AG04449 (cell line): ENCODE data around the gene CENPT.

Experiments
- CTCF ChIA-PET: fragments of 350-600 bp; formaldehyde crosslinking; extraction: SDS; loops from one replicate; lab custom pipeline; 2021; ENCODE audit warnings: antibody characterized with exemption; lab: Yijun Ruan, JAX
- POLR2A ChIA-PET: fragments of 400-600, 350-600 bp; formaldehyde crosslinking; extraction: SDS; loops from one replicate; lab custom pipeline; 2020; ENCODE audit warnings: antibody characterized with exemption, inconsistent platforms; lab: Yijun Ruan, JAX
- DNase-seq: peaks from one replicate; pipeline ENCODE4 v3.0.0-alpha.2; 2010; ENCODE audit warnings: low read depth, low spot score
- H3K4me3 ChIP-seq: 2 replicates; pipeline ENCODE4 v1.5.1; 2011; ENCODE audit warnings: low read depth, mild to moderate bottlenecking, control low read depth, low read length
- TF ChIP-seq, protein P1 (sequence below): IDR thresholded peaks from one replicate; pipeline ENCODE4 v1.5.1; 2011; ENCODE audit warnings: mild to moderate bottlenecking, moderate library complexity, low read length, control low read depth, inconsistent platforms; ENCODE audit not compliant: insufficient read depth; ENCODE audit errors: missing control alignments

CENPT gene

DNA sequence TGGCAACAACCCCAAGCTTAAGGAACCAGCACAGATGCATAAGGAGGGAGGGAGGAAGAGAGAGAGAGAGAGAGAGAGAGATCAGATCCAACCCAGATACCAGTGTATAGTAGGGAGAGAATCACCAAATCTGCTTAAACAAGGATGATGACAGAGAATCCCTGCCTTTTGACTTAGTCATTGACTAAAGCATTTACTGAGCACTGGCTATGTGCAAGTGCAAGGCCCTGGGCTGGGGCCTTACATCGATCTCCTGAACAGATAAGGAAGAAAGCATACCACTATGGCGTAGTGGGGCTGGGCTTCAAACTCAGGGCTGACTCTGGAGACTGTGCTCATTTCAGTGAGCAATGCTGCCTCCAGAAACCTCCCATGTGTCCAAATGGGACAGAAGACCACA lies 25.0 kb downstream of the CENPT start:
- no peak for DNase-seq
- POLR2A ChIA-PET, result no interaction called here
- TF ChIP-seq, protein P1, sequence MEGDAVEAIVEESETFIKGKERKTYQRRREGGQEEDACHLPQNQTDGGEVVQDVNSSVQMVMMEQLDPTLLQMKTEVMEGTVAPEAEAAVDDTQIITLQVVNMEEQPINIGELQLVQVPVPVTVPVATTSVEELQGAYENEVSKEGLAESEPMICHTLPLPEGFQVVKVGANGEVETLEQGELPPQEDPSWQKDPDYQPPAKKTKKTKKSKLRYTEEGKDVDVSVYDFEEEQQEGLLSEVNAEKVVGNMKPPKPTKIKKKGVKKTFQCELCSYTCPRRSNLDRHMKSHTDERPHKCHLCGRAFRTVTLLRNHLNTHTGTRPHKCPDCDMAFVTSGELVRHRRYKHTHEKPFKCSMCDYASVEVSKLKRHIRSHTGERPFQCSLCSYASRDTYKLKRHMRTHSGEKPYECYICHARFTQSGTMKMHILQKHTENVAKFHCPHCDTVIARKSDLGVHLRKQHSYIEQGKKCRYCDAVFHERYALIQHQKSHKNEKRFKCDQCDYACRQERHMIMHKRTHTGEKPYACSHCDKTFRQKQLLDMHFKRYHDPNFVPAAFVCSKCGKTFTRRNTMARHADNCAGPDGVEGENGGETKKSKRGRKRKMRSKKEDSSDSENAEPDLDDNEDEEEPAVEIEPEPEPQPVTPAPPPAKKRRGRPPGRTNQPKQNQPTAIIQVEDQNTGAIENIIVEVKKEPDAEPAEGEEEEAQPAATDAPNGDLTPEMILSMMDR, result no peak
- CTCF ChIA-PET, result interaction anchor here (11.8 kb wide), 1 partner anchor 9 kb away, joined by 181 read pairs; no protein-coding TSS in a partner anchor
- H3K4me3 ChIP-seq, result no peak overlapping the region

GRCh38 chr16:67820608-67821259 lies 26.8 kb downstream of the CENPT start:
- H3K4me3 ChIP-seq, result no peak overlapping the region
- ChIA-PET POLR2A (no interaction called here), CTCF (interaction anchor here (0.7 to 13.0 kb wide), 6 partner anchors 10 to 109 kb away, joined by 3 to 227 read pairs (median 4); partner anchors contain the start of genes CTRL, NUTF2 and PSMB10)
- no peak for DNase-seq
- TF ChIP-seq, protein P1, result no peak

DNA sequence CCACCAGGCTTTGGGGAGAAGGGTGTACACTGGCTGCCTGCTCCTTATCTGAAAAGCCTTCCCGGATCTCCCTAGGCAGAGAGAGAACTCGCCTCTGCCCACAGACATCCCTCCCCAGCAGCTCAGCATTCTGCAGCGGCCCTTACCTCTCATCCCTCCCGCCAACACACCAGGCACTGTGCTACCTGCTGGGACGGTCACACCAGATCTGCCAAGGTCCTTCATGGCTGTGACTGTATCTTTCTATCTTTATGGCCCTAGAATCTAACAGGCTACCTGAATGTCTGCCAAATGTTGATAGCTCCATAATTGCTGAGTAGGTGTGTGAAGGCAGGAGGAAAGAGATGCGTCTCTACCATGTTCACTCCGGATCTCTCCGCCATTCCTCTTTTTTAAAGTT lies 32.9 kb downstream of the CENPT start:
- CTCF ChIA-PET, result interaction anchor here (1.2 to 13.0 kb wide), 12 partner anchors 10 to 226 kb away, joined by 3 to 227 read pairs (median 22); partner anchors contain the start of genes CTRL, EDC4, NRN1L and PSMB10
- no peak overlapping the region for H3K4me3 ChIP-seq
- POLR2A ChIA-PET, result interaction anchor here (0.9 kb wide), 1 partner anchor 117 kb away, joined by 3 read pairs; no protein-coding TSS in a partner anchor
- DNase-seq, result no peak
- TF ChIP-seq, protein P1, result no peak

GRCh38 chr16:67811899-67812298 lies 35.6 kb downstream of the CENPT start:
- CTCF ChIA-PET, result interaction anchor here (11.8 to 13.0 kb wide), 2 partner anchors 20 to 118 kb away, joined by 181 to 227 read pairs; partner anchors contain the start of genes CTRL and PSMB10
- DNase-seq, result no peak
- TF ChIP-seq, protein P1, result no peak
- H3K4me3 ChIP-seq, result no peak overlapping the region
- POLR2A ChIA-PET, result no interaction called here

DNA sequence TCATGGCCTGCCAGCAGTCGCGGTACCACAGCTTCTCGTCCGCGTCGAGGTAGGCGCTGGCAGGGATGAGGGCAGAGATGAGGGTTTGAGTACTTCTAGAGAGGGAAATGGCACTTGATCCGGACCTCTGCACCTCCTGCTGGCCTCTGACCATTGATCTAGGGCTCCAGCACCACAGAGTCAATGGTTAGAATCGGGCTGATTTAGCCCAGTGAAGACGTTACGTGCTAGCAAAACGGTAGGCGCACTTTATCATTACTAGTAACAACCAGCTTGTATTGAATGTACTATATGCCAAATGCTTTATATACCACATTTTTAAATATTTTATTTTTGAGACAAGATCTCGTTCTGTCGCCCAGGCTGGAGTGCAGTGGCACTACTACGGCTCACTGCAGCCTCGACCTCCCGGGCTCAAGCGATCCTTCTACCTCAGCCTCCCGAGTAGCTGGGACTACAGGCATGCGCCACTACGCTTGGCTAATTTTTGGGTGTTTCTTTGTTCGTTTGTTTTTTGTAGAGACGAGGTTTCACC lies 40.3 kb downstream of the CENPT start:
- H3K4me3 ChIP-seq, result peak overlapping the region; percentile 85
- ChIA-PET CTCF (interaction anchor here (0.7 to 2.6 kb wide), 11 partner anchors 9 to 286 kb away, joined by 3 to 52 read pairs (median 3); no protein-coding TSS in a partner anchor), POLR2A (interaction anchor here (0.7 to 1.6 kb wide), 4 partner anchors 9 to 88 kb away, joined by 3 to 7 read pairs (median 4); no protein-coding TSS in a partner anchor)
- no peak for DNase-seq
- TF ChIP-seq, protein P1, result no peak
